Uterus (tissue), 2 donors: ENCODE measurements around the gene PHF2.

ENCODE experiments used
- CTCF ChIP-seq, 4 experiments: fragments of 200-600 bp in 2 of 4; fragments of 450-650 bp in 2 of 4; sonication (generic) in 2 of 4; IDR thresholded peaks; one replicate each; pipeline ENCODE4 v1.5.1; 2016 to 2019; ENCODE audit warnings: antibody characterized with exemption in 4 of 4, mild to moderate bottlenecking in 2 of 4, moderate library complexity in 1 of 4
- POLR2A ChIP-seq, 2 donors: fragments of 450-650 bp; IDR thresholded peaks; one replicate each; pipeline ENCODE4 v1.6.1; 2016; ENCODE audit warnings: antibody characterized with exemption in 2 of 2, mild to moderate bottlenecking in 1 of 2, moderate library complexity in 1 of 2

DNA sequence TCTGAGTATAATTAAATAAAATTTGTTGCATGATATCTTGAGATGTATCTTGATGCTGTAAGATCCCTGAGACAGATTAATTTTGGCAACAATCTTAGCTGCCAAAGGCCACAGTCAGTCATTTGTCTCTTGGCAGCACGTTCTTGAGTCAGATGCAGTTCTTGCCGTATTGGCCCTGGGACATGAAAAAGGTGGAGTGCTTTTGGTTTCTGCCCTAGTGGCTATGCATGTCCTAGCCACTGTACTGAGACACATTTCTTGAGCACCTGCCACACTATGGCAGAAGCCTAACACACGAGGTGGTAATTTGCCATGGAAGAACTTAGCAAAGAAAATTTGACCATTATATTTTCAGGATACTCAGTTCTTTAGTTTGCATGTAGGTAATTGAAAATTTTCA, 45.0 kb upstream of the PHF2 start:
- no peak for TF ChIP-seq POLR2A (IDR thresholded peaks at IDR 0.05)
- TF ChIP-seq CTCF (IDR thresholded peaks at IDR 0.05): no peak
